SK-N-SH (cell line): ENCODE results near the gene FRK. TPM values are rescaled to one million over a fixed set of nuclear protein-coding genes. Genes with fewer than 3 reads are reported as not detected.

Experiments
- CTCF ChIA-PET: fragments of 300-600, 350-600 bp; formaldehyde crosslinking; extraction: SDS; loops from one replicate; lab custom pipeline; 2021; lab: Yijun Ruan, JAX
- POLR2A ChIA-PET: fragments of 350-600 bp; sonication (Branson Sonifier 250); formaldehyde crosslinking; extraction: SDS; loops from one replicate; lab custom pipeline; 2020; ENCODE audit warnings: antibody characterized with exemption, inconsistent platforms; lab: Yijun Ruan, JAX
- DNase-seq: peaks from one replicate; pipeline ENCODE4 v3.0.0; 2012
- H2AFZ ChIP-seq: fragments of 200-600 bp; sonication (generic); 2 replicates; pipeline ENCODE4 v1.8.1; 2016; ENCODE audit warnings: antibody characterized with exemption, mild to moderate bottlenecking, low read depth
- H3F3A ChIP-seq: fragments of 200-600 bp; sonication (generic); replicated peaks from 2 replicates; pipeline ENCODE3; 2016; ENCODE audit warnings: antibody characterized with exemption, mild to moderate bottlenecking; ENCODE audit not compliant: insufficient read depth
- H3K27ac ChIP-seq, 2 experiments: fragments of 200-500 bp in 1 of 2; fragments of 200-600 bp in 1 of 2; sonication (Bioruptor generic) in 1 of 2; sonication (generic), shearing (Covaris generic) in 1 of 2; 2 replicates each; pipeline versions ENCODE4 v1.5.1 to v1.6.1; 2014 to 2016; ENCODE audit warnings: low read depth in 2 of 2, inconsistent platforms in 1 of 2, low read length in 1 of 2, mild to moderate bottlenecking in 1 of 2, mixed read lengths in 1 of 2
- H3K27me3 ChIP-seq: fragments of 200-600 bp; sonication (generic), shearing (Covaris generic); 2 replicates; pipeline ENCODE4 v1.6.1; 2016; ENCODE audit warnings: mixed run types; ENCODE audit not compliant: insufficient read depth
- H3K36me3 ChIP-seq, 2 experiments: fragments of 200-500 bp in 1 of 2; fragments of 200-600 bp in 1 of 2; sonication (Bioruptor generic) in 1 of 2; sonication (generic) in 1 of 2; replicated peaks in 1 of 2; 2 replicates each; pipeline versions ENCODE3 to v1.5.1; 2014 to 2016; ENCODE audit warnings: low read length in 1 of 2, mild to moderate bottlenecking in 1 of 2; ENCODE audit not compliant: insufficient read depth in 2 of 2, control insufficient read depth in 1 of 2
- H3K4me1 ChIP-seq, 2 experiments: fragments of 200-500 bp in 1 of 2; fragments of 200-600 bp in 1 of 2; sonication (Bioruptor generic) in 1 of 2; sonication (generic), shearing (Covaris generic) in 1 of 2; 2 replicates each; pipeline versions ENCODE4 v1.5.1 to v1.6.1; 2014 to 2016; ENCODE audit warnings: low read depth in 1 of 2, low read length in 1 of 2, mixed run types in 1 of 2; ENCODE audit not compliant: insufficient read depth in 2 of 2, control insufficient read depth in 1 of 2
- H3K4me2 ChIP-seq: fragments of 200-600 bp; sonication (generic), shearing (Covaris generic); 2 replicates; pipeline ENCODE4 v1.6.1; 2017; ENCODE audit warnings: mixed run types
- H3K4me3 ChIP-seq, 2 experiments: fragments of 200-500 bp in 1 of 2; fragments of 200-600 bp in 1 of 2; sonication (Bioruptor generic) in 1 of 2; sonication (generic), shearing (Covaris generic) in 1 of 2; 2 replicates each; pipeline versions ENCODE4 v1.5.1 to v1.8.1; 2014 to 2016; ENCODE audit warnings: low read depth in 2 of 2, inconsistent platforms in 1 of 2, low read length in 1 of 2, mild to moderate bottlenecking in 1 of 2, mixed read lengths in 1 of 2, moderate library complexity in 1 of 2
- H3K79me2 ChIP-seq: fragments of 200-600 bp; sonication (generic); 2 replicates; pipeline ENCODE4 v1.8.1; 2017; ENCODE audit warnings: mild to moderate bottlenecking; ENCODE audit not compliant: insufficient read depth
- H3K9ac ChIP-seq: fragments of 200-600 bp; sonication (generic); 2 replicates; pipeline ENCODE4 v1.6.1; 2017; ENCODE audit warnings: mixed run types
- H3K9me2 ChIP-seq: fragments of 200-600 bp; sonication (generic); 2 replicates; pipeline ENCODE4 v1.6.1; 2017; ENCODE audit warnings: mixed run types
- H3K9me3 ChIP-seq: fragments of 200-600 bp; sonication (generic); 2 replicates; pipeline ENCODE4 v1.6.1; 2017; ENCODE audit warnings: mixed run types, mild to moderate bottlenecking, moderate library complexity
- H4K20me1 ChIP-seq: fragments of 200-600 bp; sonication (generic); 2 replicates; pipeline ENCODE4 v1.6.1; 2017; ENCODE audit warnings: mild to moderate bottlenecking, mixed run types; ENCODE audit not compliant: insufficient read depth
- FOSL2 ChIP-seq: IDR thresholded peaks from 2 replicates; pipeline ENCODE4 v1.4.0; 2012; ENCODE audit warnings: low read depth, mild to moderate bottlenecking, moderate library complexity, borderline replicate concordance
- FOXJ3 ChIP-seq: sonication (generic); formaldehyde crosslinking; IDR thresholded peaks from 2 replicates; pipeline ENCODE4 v1.5.1; 2020; ENCODE audit warnings: mild to moderate bottlenecking, missing genetic modification reagents
- GABPA ChIP-seq: IDR thresholded peaks from 2 replicates; pipeline ENCODE4 v1.4.0; 2012; ENCODE audit warnings: low read depth, mild to moderate bottlenecking
- MEF2A ChIP-seq: IDR thresholded peaks from 2 replicates; pipeline ENCODE4 v1.4.0; 2012; ENCODE audit warnings: low read depth, borderline replicate concordance
- MXI1 ChIP-seq: IDR thresholded peaks from 2 replicates; pipeline ENCODE4 v1.6.1; 2012; ENCODE audit warnings: mild to moderate bottlenecking, low read depth, low read length, improper control_type of control experiment
- NFIC ChIP-seq: IDR thresholded peaks from 2 replicates; pipeline ENCODE4 v1.4.0; 2012; ENCODE audit warnings: borderline replicate concordance
- NRF1 ChIP-seq: IDR thresholded peaks from 2 replicates; pipeline ENCODE4 v1.6.1; 2012; ENCODE audit warnings: low read depth, mild to moderate bottlenecking, low read length
- POLR2AphosphoS5 ChIP-seq: IDR thresholded peaks from 2 replicates; pipeline ENCODE4 v1.6.1; 2012; ENCODE audit warnings: low read depth, low read length
- RAD21 ChIP-seq: IDR thresholded peaks from 2 replicates; pipeline ENCODE4 v1.6.1; 2012; ENCODE audit warnings: mild to moderate bottlenecking, low read length
- RCOR1 ChIP-seq: fragments of 150-350 bp; IDR thresholded peaks from 2 replicates; pipeline ENCODE4 v1.6.1; 2017; ENCODE audit warnings: antibody characterized with exemption, low read length
- SMC3 ChIP-seq: IDR thresholded peaks from 2 replicates; pipeline ENCODE4 v1.6.1; 2012; ENCODE audit warnings: low read depth, low read length, improper control_type of control experiment
- TAF1 ChIP-seq: IDR thresholded peaks from 2 replicates; pipeline ENCODE4 v1.6.1; 2012; ENCODE audit warnings: low read depth, mild to moderate bottlenecking, low read length, moderate library complexity, borderline replicate concordance
- TCF12 ChIP-seq: IDR thresholded peaks from 2 replicates; pipeline ENCODE4 v1.4.0; 2012
- WGBS: methylation state at CpG from one replicate; pipeline ENCODE4 v1.1.6; 2017; ENCODE audit warnings: low lambda C conversion rate; 5-methylcytosine and 5-hydroxymethylcytosine counted together
- polyA plus RNA-seq, 3 experiments: library from polyadenylated mRNA; depleted of rRNA; stranded (reverse); fragments of >200 nt; gene quantifications; 2 replicates each; pipeline ENCODE4 v1.2.3, GENCODE V29; 2012
- TF ChIP-seq, protein P1 (sequence below): fragments of 200-600 bp; sonication (generic); IDR thresholded peaks from 2 replicates; pipeline ENCODE4 v1.6.1; 2017; ENCODE audit warnings: antibody characterized with exemption, mild to moderate bottlenecking, moderate library complexity

Gene FRK
- polyA plus RNA-seq, 1 of the 3 experiments (the other 2 are of a cell fraction), result under 0.01 TPM

DNA sequence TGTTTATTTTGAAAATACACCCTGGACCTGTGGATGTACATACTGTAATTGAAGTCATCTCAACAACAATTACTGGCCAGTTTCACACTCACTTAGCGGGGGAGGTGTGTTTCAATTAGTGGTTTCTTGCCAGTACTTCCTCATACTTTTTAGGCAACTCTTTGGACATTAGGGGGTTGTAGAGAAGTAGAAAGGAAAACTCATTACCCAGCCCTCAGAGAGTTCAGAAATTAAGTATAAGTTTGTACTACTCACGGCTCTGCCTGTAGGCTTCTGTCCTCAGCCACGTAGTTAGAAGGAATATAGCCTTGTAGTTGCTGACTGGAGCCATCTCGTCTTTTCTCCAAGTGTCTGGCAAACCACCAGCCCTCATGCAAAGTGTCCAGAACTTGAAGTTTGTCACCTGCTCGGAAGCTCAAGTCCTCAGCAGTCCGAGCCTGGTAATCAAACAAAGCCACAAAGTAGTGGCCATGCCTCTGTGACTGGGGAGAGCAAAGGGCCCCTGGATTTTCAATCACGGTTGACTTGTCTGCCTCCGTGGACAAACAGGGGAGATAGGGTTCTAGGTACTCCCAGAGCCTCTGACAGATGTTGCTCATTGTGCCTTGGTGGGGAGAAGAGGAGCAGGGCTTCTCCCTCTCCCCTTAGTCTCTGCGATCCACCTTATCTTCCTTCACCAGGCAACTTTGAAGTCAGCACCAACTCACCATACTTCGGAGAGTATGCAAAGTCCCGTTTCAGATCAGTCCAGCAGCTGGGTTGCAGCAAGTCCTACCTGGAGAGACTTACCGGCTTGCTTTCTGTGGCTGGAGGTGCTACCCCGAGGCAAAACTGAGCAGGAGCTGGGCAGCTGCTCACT lies 749 bp downstream of the FRK start:
- Histone ChIP-seq H3K27ac (no peak overlapping the region), H3K79me2 (no peaks in the 10 kb centered on the region), H3K9ac (no peak overlapping the region), H3K9me3 (no peaks in the 10 kb centered on the region), H3K27me3 (no peaks in the 10 kb centered on the region; the same call in 1 of the 2 replicates), H3K4me2 (no peak overlapping the region), H3K9me2 (no peaks in the 10 kb centered on the region), H3F3A (no peaks in the 10 kb centered on the region), H2AFZ (no peak overlapping the region; the same call in 1 of the 2 replicates), H4K20me1 (no peaks in the 10 kb centered on the region), H3K4me1 (no peaks in the 10 kb centered on the region; a peak in 1 of 4 replicates), H3K4me3 (no peak overlapping the region), H3K36me3 (no peaks in the 10 kb centered on the region)
- DNase-seq, result no peak
- TF ChIP-seq FOSL2, result no peak
- no peak for TF ChIP-seq TCF12
- TF ChIP-seq GABPA, result no peak
- WGBS, result 57% methylated on average over 9 of the region's 13 CpGs
- ChIA-PET POLR2A (no interaction called here), CTCF (interaction anchor here (1.5 kb wide), 1 partner anchor 8 kb away, joined by 5 read pairs; no protein-coding TSS in a partner anchor)

DNA sequence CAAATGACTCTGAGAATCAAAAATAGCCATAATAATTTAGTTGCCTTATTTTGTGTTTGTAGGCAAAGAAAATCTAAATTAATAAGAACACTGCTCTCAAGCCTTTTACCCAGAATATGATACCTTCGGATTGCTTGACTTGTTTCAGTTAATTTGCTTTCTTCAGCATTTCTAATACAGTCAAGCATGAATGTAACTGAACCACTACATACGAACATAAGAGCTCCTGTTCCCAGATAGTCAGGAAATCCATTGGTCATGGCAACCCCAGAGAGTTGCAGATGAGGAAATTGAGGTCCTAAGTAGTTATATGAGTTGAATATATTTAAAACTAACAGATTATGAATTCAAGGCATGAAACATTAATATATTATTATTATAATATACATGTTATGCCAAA lies 2.9 kb downstream of the FRK start:
- CTCF ChIA-PET, result interaction anchor here (1.1 kb wide), 1 partner anchor 39 kb away, joined by 3 read pairs; no protein-coding TSS in a partner anchor
- Histone ChIP-seq H3K9me3 (no peaks in the 10 kb centered on the region), H3K79me2 (no peaks in the 10 kb centered on the region)

More for the DNA sequence above, 2.9 kb downstream of the FRK start:
- H3K4me2 ChIP-seq, result no peak overlapping the region
- no peak overlapping the region for H3K9ac ChIP-seq
- H3K27ac ChIP-seq, result no peak overlapping the region
- POLR2A ChIA-PET, result no interaction called here
- no peaks in the 10 kb centered on the region for H3F3A ChIP-seq
- H3K27me3 ChIP-seq, result no peaks in the 10 kb centered on the region; the same call in 1 of the 2 replicates
- no peaks in the 10 kb centered on the region for H4K20me1 ChIP-seq
- H3K4me3 ChIP-seq, result no peak overlapping the region
- no peak overlapping the region for H2AFZ ChIP-seq
- H3K4me1 ChIP-seq, result no peaks in the 10 kb centered on the region; a peak in 1 of 4 replicates
- no peaks in the 10 kb centered on the region for H3K9me2 ChIP-seq
- DNase-seq, result no peak
- H3K36me3 ChIP-seq, result no peaks in the 10 kb centered on the region
- WGBS, result 18% methylated on average over 2 of the region's 2 CpGs
- TF ChIP-seq TAF1, result no peak
- TF ChIP-seq MEF2A, result no peak
- no peak for TF ChIP-seq FOXJ3 (CRISPR knock-in tag)
- TF ChIP-seq MXI1, result no peak
- TF ChIP-seq RAD21, result no peak
- TF ChIP-seq NRF1, result no peak
- no peak for TF ChIP-seq RCOR1
- no peak for TF ChIP-seq POLR2AphosphoS5
- TF ChIP-seq NFIC, result no peak
- TF ChIP-seq, protein P1, sequence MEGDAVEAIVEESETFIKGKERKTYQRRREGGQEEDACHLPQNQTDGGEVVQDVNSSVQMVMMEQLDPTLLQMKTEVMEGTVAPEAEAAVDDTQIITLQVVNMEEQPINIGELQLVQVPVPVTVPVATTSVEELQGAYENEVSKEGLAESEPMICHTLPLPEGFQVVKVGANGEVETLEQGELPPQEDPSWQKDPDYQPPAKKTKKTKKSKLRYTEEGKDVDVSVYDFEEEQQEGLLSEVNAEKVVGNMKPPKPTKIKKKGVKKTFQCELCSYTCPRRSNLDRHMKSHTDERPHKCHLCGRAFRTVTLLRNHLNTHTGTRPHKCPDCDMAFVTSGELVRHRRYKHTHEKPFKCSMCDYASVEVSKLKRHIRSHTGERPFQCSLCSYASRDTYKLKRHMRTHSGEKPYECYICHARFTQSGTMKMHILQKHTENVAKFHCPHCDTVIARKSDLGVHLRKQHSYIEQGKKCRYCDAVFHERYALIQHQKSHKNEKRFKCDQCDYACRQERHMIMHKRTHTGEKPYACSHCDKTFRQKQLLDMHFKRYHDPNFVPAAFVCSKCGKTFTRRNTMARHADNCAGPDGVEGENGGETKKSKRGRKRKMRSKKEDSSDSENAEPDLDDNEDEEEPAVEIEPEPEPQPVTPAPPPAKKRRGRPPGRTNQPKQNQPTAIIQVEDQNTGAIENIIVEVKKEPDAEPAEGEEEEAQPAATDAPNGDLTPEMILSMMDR, result no peak
- TF ChIP-seq SMC3, result no peak
